Duodenal mucosa (tissue), 2 donors: ENCODE measurements around the gene CDC123.
A peak's percentile ranks its signal among the peaks of the same experiment; 100 is the strongest.

Experiments used
- H3K27ac ChIP-seq: one replicate; pipeline ENCODE4 v1.7.0; 2013; ENCODE audit warnings: low read depth, low read length
- H3K27me3 ChIP-seq, 2 donors: one replicate each; pipeline ENCODE4 v1.7.0; 2013; ENCODE audit warnings: low read length in 2 of 2, control low read depth in 1 of 2; ENCODE audit not compliant: insufficient read depth in 2 of 2, control insufficient read depth in 1 of 2
- H3K36me3 ChIP-seq, 2 donors: one replicate each; pipeline ENCODE4 v1.7.0; 2013; ENCODE audit warnings: low read length in 2 of 2, control low read depth in 1 of 2; ENCODE audit not compliant: insufficient read depth in 2 of 2, control insufficient read depth in 1 of 2
- H3K4me1 ChIP-seq, 2 donors: one replicate each; pipeline ENCODE4 v1.7.0; 2013; ENCODE audit warnings: low read length in 2 of 2, control low read depth in 1 of 2; ENCODE audit not compliant: insufficient read depth in 2 of 2, control insufficient read depth in 1 of 2
- H3K4me3 ChIP-seq, 2 donors: one replicate each; pipeline ENCODE4 v1.7.0; 2013; ENCODE audit warnings: low read length in 2 of 2, low read depth in 1 of 2
- H3K9ac ChIP-seq, 2 donors: one replicate each; pipeline ENCODE4 v1.7.0; 2013; ENCODE audit warnings: low read length in 2 of 2, low read depth in 1 of 2
- H3K9me3 ChIP-seq, 2 donors: one replicate each; pipeline ENCODE4 v1.7.0; 2013; ENCODE audit warnings: low read length in 2 of 2, control low read depth in 1 of 2; ENCODE audit not compliant: control insufficient read depth in 1 of 2

The CDC123 gene

DNA sequence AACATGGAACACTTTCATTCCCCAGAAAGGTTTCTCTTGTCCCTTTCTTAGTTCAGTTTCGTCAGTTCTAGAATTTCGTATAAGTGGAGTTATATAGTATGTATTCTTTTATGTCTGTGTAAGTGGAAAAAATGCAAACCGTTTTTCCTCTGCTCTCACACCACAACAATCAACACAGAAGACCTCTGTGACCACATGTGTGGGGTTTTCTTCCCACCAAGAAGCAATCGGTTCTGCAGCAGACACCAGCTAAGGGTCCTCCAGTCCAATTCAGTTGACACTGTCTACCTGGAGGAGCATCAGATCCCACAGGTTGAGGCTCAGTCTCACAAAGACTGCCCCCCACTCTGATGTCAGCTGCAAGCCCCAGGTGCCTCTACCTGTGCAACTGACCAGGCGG, 6.2 kb downstream of the CDC123 start:
- Histone ChIP-seq H3K4me3 (no peak overlapping the region), H3K9ac (no peak overlapping the region), H3K27ac (no peak overlapping the region), H3K27me3 (no peaks in the 10 kb centered on the region), H3K9me3 (no peaks in the 10 kb centered on the region), H3K36me3 (peaks cover 4 to 56% of the 10 kb centered on the region in 2 donors), H3K4me1 (peaks cover 0 to 7% of the 10 kb centered on the region in 2 donors)

- Histone ChIP-seq H3K4me3 (no peak overlapping the region), H3K4me1 (no peaks in the 10 kb centered on the region), H3K27ac (no peak overlapping the region), H3K9me3 (no peaks in the 10 kb centered on the region), H3K36me3 (peaks cover under 1 to 66% of the 10 kb centered on the region in 2 donors), H3K9ac (no peak overlapping the region), H3K27me3 (no peaks in the 10 kb centered on the region)
Measured at GRCh38 chr10:12205082-12205481, 9.1 kb downstream of the CDC123 start.

GRCh38 chr10:12207114-12207513, 11.1 kb downstream of the CDC123 start:
- no peaks in the 10 kb centered on the region for H3K9me3 ChIP-seq
- peaks cover 5 to 63% of the 10 kb centered on the region in 2 donors for H3K36me3 ChIP-seq
- H3K4me3 ChIP-seq = no peak overlapping the region
- H3K27me3 ChIP-seq = no peaks in the 10 kb centered on the region
- no peak overlapping the region for H3K9ac ChIP-seq
- no peaks in the 10 kb centered on the region for H3K4me1 ChIP-seq
- no peak overlapping the region for H3K27ac ChIP-seq

DNA sequence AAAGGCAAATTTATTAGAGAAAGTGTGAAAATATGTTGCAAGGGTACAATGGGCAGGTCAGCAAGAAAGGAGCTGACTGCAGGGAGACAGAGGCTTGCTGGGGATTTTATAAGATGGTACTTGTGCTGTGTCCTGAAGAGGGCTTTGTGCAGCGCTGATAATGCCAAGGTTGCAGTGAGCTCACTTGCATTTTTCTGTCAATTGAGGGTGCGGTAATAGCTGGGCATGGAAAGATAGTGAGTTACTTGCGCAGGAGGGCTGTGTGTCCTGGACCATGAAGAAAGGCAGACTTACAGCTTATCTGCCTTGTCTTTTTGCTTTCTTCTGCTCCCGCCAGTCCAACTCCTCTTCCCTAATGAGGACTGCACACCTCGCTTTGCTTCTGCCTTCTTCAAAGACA, 12.5 kb downstream of the CDC123 start:
- H3K27ac ChIP-seq = no peak overlapping the region
- no peaks in the 10 kb centered on the region for H3K27me3 ChIP-seq
- no peaks in the 10 kb centered on the region for H3K9me3 ChIP-seq
- H3K4me1 ChIP-seq = no peaks in the 10 kb centered on the region
- H3K36me3 ChIP-seq = peaks cover 5 to 55% of the 10 kb centered on the region in 2 donors
- H3K9ac ChIP-seq = no peak overlapping the region
- H3K4me3 ChIP-seq = no peak overlapping the region

GRCh38 chr10:12212454-12212853, 16.5 kb downstream of the CDC123 start:
- H3K9me3 ChIP-seq = no peaks in the 10 kb centered on the region
- H3K9ac ChIP-seq = no peak overlapping the region
- H3K36me3 ChIP-seq = peaks cover 5 to 51% of the 10 kb centered on the region in 2 donors
- no peaks in the 10 kb centered on the region for H3K27me3 ChIP-seq
- peaks cover 0 to 4% of the 10 kb centered on the region in 2 donors for H3K4me1 ChIP-seq
- H3K4me3 ChIP-seq = no peak overlapping the region
- H3K27ac ChIP-seq = no peak overlapping the region

DNA sequence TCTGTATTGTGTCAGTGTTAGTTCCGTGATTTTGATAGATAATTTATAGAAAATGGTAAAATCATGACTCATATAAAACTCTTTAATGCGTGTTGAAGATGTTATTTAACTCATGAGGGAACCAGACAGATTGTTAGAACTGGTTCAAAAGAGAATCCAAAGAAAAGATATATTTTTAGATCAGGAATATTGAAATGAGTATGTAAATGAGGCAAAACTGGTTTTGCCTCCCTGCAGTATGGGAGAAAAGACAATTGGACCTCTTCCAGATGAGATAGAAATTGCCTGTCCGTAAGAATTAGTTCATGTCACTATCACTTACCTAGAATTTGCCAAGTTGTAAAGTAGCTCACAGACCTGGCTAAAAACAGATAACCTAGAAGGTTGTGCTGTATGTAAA, 17.6 kb downstream of the CDC123 start:
- no peaks in the 10 kb centered on the region for H3K27me3 ChIP-seq
- no peaks in the 10 kb centered on the region for H3K9me3 ChIP-seq
- H3K4me3 ChIP-seq = no peak overlapping the region
- H3K9ac ChIP-seq = no peak overlapping the region
- peaks cover 8 to 47% of the 10 kb centered on the region in 2 donors for H3K36me3 ChIP-seq
- H3K4me1 ChIP-seq = peaks cover 0 to 4% of the 10 kb centered on the region in 2 donors
- H3K27ac ChIP-seq = no peak overlapping the region

GRCh38 chr10:12214093-12214492, 18.1 kb downstream of the CDC123 start:
- Histone ChIP-seq H3K27ac (no peak overlapping the region), H3K9ac (no peak overlapping the region), H3K4me1 (peaks cover 0 to 4% of the 10 kb centered on the region in 2 donors), H3K36me3 (peaks cover 12 to 51% of the 10 kb centered on the region in 2 donors), H3K9me3 (no peaks in the 10 kb centered on the region), H3K4me3 (no peak overlapping the region), H3K27me3 (no peaks in the 10 kb centered on the region)

GRCh38 chr10:12214763-12215218, 18.8 kb downstream of the CDC123 start:
- peaks cover 14 to 51% of the 10 kb centered on the region in 2 donors for H3K36me3 ChIP-seq
- H3K9me3 ChIP-seq = no peaks in the 10 kb centered on the region
- H3K9ac ChIP-seq = no peak overlapping the region
- H3K4me3 ChIP-seq = peak overlapping the region in 1 of 2 donors; percentile 25
- H3K4me1 ChIP-seq = peaks cover 0 to 4% of the 10 kb centered on the region in 2 donors
- no peaks in the 10 kb centered on the region for H3K27me3 ChIP-seq
- no peak overlapping the region for H3K27ac ChIP-seq

DNA sequence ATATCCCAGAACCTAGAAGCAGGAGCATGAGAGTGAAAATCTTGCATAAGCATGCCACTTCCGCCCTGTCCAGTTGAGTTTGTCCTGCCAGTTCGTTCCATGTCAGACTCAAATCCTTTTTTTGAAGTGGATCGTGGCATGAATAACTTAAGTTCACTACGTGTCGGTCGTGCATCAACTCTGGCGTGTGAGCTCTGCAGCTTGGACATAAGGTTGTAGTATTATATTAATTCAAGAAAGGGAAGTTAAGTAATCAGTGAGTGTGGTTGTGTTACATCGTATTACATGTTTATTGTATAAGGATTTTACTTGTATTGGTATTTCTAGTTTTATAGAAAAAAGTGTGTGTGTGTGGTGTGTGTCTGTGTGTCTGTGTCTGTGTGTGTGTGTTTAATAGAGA, 23.0 kb downstream of the CDC123 start:
- H3K4me1 ChIP-seq = peaks cover 3 to 4% of the 10 kb centered on the region in 2 donors
- no peak overlapping the region for H3K9ac ChIP-seq
- no peak overlapping the region for H3K27ac ChIP-seq

DNA sequence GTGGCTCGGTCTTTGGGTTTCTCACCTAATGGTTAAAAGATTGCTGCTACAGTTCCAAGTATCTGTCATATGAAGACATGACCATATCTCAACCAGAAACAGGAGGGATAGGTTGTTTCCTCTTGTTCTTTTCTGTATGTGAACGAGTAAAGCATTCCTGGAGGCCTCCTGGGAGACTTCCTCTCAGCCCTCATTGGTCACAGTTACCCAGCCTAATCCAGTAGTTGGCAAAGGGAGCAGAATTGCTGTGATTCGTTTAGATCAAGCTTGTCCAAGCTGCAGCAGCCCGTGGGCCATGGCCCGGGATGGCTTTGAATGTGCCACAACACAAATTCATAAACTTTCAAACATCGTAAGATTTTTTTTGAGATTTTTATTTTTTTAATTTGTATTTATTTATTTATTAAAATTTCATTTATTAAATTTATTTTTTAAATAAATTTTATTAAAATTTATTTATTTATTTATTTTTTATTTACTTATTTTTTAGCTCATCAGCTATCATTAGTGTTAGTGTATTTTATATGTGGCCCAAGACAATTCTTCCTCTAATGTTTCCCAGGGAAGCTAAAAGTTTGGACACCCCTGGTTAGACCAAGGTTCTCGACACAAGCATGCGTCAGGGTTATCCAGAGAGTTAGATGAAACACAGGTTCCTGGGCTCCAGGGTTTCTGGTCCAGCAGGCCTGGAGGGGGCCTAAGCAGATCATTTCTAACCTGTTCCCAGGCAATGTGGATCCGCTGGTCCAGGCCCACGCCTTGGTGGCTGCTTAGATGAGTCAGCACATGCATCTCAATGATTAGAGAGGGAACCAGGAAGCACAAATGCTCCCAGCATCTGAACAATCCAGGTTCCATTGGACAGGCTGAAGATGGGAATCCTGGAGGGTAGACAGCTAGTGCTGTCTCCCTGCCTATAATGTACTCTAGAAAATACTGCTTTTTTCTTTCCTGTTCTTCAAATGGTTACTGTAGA, 25.6 kb downstream of the CDC123 start:
- H3K27ac ChIP-seq = no peak overlapping the region
- H3K4me3 ChIP-seq = no peak overlapping the region
- H3K9me3 ChIP-seq = no peaks in the 10 kb centered on the region
- no peak overlapping the region for H3K9ac ChIP-seq
- no peaks in the 10 kb centered on the region for H3K27me3 ChIP-seq
- peaks cover 9 to 28% of the 10 kb centered on the region in 2 donors for H3K36me3 ChIP-seq
- peaks cover 3 to 4% of the 10 kb centered on the region in 2 donors for H3K4me1 ChIP-seq

More for the DNA sequence above, 23.0 kb downstream of the CDC123 start:
- Histone ChIP-seq H3K9me3 (no peaks in the 10 kb centered on the region), H3K36me3 (peaks cover 9 to 29% of the 10 kb centered on the region in 2 donors), H3K4me3 (no peak overlapping the region), H3K27me3 (no peaks in the 10 kb centered on the region)
